PFSK-1 (cell line): Measurements from ENCODE around the gene SYNPO2L.

Source experiments
- POLR2AphosphoS5 ChIP-seq: IDR thresholded peaks from 2 replicates; pipeline ENCODE4 v1.6.1; 2012; ENCODE audit warnings: low read depth, mild to moderate bottlenecking, control low read depth, low read length, moderate library complexity
- REST ChIP-seq, 2 experiments: IDR thresholded peaks; 2 replicates each; pipeline versions ENCODE4 v1.6.1 to v1.8.0; 2011 to 2012; ENCODE audit warnings: low read depth in 2 of 2, low read length in 2 of 2, control low read depth in 1 of 2, inconsistent platforms in 1 of 2, mild to moderate bottlenecking in 1 of 2, moderate library complexity in 1 of 2; ENCODE audit not compliant: insufficient read depth in 1 of 2
- SIN3A ChIP-seq: IDR thresholded peaks from 2 replicates; pipeline ENCODE4 v1.6.1; 2012; ENCODE audit warnings: mild to moderate bottlenecking, low read length, moderate library complexity, borderline replicate concordance; ENCODE audit not compliant: insufficient read depth

GRCh38 chr10:73634421-73634820, 21.4 kb downstream of the SYNPO2L start:
- no peak for TF ChIP-seq POLR2AphosphoS5
- no peak for TF ChIP-seq REST (IDR thresholded peaks at IDR 0.05; ENCODE audit: insufficient read depth in 1 of 2, low read depth in 2 of 2, low read length in 2 of 2)
- no peak for TF ChIP-seq SIN3A
